ENCODE results near the gene SMIM30.
"Not testable (repeated sequence)": the region's sequence is repeated elsewhere in the genome, so short reads cannot be mapped to it uniquely, and the experiment has no call there.

The SMIM30 gene

GRCh38 chr7:113118074-113118959 is at the start of gene SMIM30:
Gene SMIM30 (minus strand): TSS chr7:113118554. CDS start chr7:113117578, 976 bp downstream.
- peak; percentile 92 for DNase-seq (ENCODE audit: low spot score)

- not testable (repeated sequence) for DNase-seq (ENCODE audit: low spot score)
Measured at GRCh38 chr7:113166176-113166575, 47.8 kb upstream of the SMIM30 start.

- DNase-seq (ENCODE audit: low spot score) = no peak
Measured at GRCh38 chr7:113161050-113161449, 42.7 kb upstream of the SMIM30 start.

GRCh38 chr7:113159746-113160339 is 41.5 kb upstream of the SMIM30 start:
- no peak for DNase-seq (ENCODE audit: low spot score)

- no peak for DNase-seq (ENCODE audit: low spot score)
Measured at GRCh38 chr7:113158756-113159155, 40.4 kb upstream of the SMIM30 start.

- no peak for DNase-seq (ENCODE audit: low spot score)
Measured at GRCh38 chr7:113154117-113154516, 35.8 kb upstream of the SMIM30 start.

- DNase-seq (ENCODE audit: low spot score) = no peak
Measured at GRCh38 chr7:113144817-113145216, 26.5 kb upstream of the SMIM30 start.

- DNase-seq (ENCODE audit: low spot score) = no peak
Measured at GRCh38 chr7:113143486-113144257, 25.3 kb upstream of the SMIM30 start.

GRCh38 chr7:113142385-113143119 is 24.2 kb upstream of the SMIM30 start:
- DNase-seq (ENCODE audit: low spot score) = no peak

GRCh38 chr7:113141803-113142202 is 23.4 kb upstream of the SMIM30 start:
- DNase-seq (ENCODE audit: low spot score) = no peak

- no peak for DNase-seq (ENCODE audit: low spot score)
Measured at GRCh38 chr7:113140956-113141355, 22.6 kb upstream of the SMIM30 start.

GRCh38 chr7:113137241-113137640 is 18.9 kb upstream of the SMIM30 start:
- no peak for DNase-seq (ENCODE audit: low spot score)

- no peak for DNase-seq (ENCODE audit: low spot score)
Measured at GRCh38 chr7:113134025-113134424, 15.7 kb upstream of the SMIM30 start.

GRCh38 chr7:113131367-113131766 is 13.0 kb upstream of the SMIM30 start:
- DNase-seq (ENCODE audit: low spot score) = no peak

GRCh38 chr7:113128031-113128430 is 9.7 kb upstream of the SMIM30 start:
- DNase-seq (ENCODE audit: low spot score) = no peak

- no peak for DNase-seq (ENCODE audit: low spot score)
Measured at GRCh38 chr7:113125728-113126127, 7.4 kb upstream of the SMIM30 start.

GRCh38 chr7:113122744-113123143 is 4.4 kb upstream of the SMIM30 start:
- no peak for DNase-seq (ENCODE audit: low spot score)

GRCh38 chr7:113120647-113121046 is 2.3 kb upstream of the SMIM30 start:
- DNase-seq (ENCODE audit: low spot score) = no peak

GRCh38 chr7:113119429-113119828 is 1.1 kb upstream of the SMIM30 start:
- no peak for DNase-seq (ENCODE audit: low spot score)

- DNase-seq (ENCODE audit: low spot score) = not testable (repeated sequence)
Measured at GRCh38 chr7:113117374-113117774, 980 bp downstream of the SMIM30 start.

- no peak for DNase-seq (ENCODE audit: low spot score)
Measured at GRCh38 chr7:113113912-113114311, 4.4 kb downstream of the SMIM30 start.

GRCh38 chr7:113109718-113110117 is 8.6 kb downstream of the SMIM30 start:
- no peak for DNase-seq (ENCODE audit: low spot score)

Measured in left forelimb (tissue), 1 donor.